HL-60/S4 treated with phorbol 12-myristate 13-acetate at 8.2 ng/mL for 4 days and 3 days (cell line): ENCODE results near the gene LGALS3.

Experiments
- in situ Hi-C: fragments of 300-500 bp; cut with MboI; formaldehyde crosslinking; loops from 2 replicates; pipeline ENCODE4 v1.15.0; 2022; ENCODE audit warnings: low sequenced_read_pairs

Gene LGALS3

DNA sequence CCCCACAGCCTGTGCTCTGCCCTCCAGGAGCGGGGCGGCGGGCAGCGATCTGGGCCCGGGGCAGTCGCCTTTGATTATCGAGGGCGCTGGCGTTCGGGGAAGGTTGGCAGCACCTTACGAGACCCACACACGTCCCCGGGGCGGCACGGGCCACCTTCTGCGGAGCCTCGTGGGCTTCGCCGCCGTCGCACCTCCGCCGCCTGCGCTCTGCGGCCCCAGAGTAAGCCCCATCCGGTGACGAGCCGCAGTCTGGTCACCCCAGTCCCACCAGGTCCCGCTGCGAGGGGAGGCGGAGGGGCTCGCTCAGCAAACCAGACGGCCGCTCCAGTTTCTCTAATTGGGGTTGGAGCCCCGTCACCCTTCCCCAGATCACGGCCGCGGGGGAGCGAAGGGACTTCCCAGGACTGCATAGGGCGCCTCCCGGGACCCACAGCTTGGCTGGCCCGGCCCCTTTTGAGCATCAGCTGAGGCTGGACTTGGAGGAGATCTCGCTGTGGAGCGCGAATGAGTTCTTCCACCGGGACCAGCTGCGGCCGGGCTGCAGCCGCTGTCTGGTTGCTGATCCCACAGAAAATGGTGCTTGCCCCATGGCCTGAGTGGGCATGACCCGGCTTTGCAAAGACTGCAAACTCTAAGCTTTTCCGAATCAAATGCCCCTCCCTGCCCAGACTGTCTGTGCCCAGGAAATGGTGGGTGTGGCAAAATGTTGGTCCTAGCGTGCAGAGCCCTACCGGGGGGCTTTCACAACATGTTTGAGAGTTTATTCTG lies 560 bp downstream of the LGALS3 start:
- in situ Hi-C loops: no loop called here

GRCh38 chr14:55130196-55130550 lies 1.1 kb downstream of the LGALS3 start:
- in situ Hi-C loops: no loop called here

GRCh38 chr14:55131370-55132137 lies 2.5 kb downstream of the LGALS3 start:
- in situ Hi-C loops: no loop called here

GRCh38 chr14:55133416-55133815 lies 4.4 kb downstream of the LGALS3 start:
- in situ Hi-C loops: no loop called here

DNA sequence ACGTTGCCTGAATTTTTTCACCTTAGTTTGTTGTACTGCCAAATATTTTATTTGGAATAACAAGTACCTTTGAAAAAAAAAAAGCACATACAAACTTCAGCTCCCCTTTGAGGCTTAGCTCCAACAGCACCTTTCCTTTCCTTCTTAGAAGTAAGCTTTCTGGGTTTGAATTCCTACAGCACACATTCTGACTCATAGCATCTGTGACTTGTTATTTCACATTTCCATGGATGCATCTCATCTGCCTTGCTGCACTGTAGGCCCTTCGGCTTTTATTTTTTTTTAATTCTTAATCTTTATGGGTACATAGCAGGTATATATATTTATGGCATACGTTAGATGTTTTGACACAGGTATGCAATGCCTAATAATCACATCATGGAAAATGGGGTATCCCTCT lies 7.2 kb downstream of the LGALS3 start:
- in situ Hi-C loops: no loop called here

DNA sequence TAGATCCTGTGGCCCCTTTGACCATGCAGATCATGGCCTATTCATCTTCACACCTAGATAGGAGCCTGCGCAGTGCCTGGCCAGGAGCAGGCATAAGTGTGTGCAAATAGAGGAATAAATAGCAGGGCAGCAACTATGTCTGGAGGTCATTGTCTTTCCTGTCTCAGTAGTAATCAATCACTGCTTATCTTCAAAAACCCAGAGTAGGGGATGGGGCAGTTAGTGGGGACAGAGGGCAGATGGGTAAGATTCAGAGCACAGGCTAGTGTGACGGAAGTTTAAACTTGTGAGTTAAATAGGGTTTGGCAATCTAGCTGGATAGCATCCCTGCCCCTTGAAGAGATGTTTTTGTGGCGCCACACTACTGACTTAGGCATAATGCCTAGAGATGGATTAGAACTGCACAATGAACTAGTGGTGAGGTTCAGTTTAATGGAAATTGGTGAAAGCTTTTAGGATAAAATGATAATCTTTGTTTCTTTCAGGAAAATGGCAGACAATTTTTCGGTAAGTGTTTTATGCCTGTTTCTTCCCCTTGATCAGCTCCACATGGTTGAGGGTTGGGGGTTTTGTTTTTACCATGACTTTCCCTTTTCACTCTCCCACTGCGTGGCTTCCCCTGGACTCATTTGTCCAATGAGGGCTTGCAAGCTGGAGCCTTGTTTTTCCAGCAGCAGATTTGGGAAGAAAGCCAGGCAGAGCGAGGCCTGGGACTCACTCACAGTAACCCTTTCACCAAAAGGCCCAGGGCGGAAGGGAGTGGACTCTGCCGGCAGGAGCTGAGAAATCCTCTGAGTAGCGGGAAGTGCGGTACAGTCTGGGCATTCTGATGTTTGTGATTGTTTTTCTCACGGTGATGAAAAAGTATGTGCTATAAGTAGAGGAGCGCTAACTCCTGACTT lies 8.1 kb downstream of the LGALS3 start:
- in situ Hi-C loops: no loop called here

- in situ Hi-C loops: no loop called here
These were observed 9.0 kb downstream of the LGALS3 start for GRCh38 chr14:55138091-55138490.

DNA sequence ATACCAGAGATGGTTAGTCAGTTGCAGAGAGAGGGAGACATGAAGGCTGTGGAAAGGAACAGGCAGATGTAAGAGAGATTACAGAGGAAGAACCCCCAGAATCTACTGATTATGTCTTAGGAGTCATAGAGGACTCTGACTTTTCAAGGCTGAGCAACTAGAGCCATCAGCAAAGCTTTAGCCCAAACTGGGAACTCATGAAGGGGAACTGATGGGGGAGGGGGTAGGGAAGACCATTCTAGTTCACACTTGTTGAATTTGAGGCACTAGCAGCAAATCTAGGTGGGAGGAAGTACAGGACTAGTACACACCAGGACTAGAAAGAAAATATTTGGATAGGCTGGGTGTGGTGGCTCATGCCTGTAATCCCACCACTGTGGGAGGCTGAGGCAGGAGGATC lies 10.1 kb downstream of the LGALS3 start:
- in situ Hi-C loops: no loop called here

- in situ Hi-C loops: no loop called here
These were observed 10.9 kb downstream of the LGALS3 start for GRCh38 chr14:55139696-55140509.

DNA sequence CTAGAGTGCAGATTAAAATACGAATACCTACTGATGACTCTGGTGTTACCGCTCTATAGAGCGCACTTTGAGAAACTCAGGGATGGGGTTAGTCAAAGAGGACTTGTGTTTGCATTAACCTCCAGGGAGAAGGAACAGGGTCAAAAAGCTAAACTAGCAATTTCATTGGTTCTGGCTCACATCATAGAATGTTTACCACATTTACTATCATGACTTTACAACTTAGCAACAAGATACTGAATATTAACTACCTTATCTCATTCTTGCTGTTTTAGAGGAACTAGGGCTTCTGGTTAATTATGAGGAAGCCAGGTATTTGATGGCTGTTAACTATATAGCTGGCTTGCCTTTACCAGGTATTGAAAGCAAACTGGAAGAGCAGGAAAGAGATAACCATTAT lies 12.8 kb downstream of the LGALS3 start:
- in situ Hi-C loops: no loop called here

- in situ Hi-C loops: no loop called here
These were observed 13.4 kb downstream of the LGALS3 start for GRCh38 chr14:55142466-55142865.

GRCh38 chr14:55146425-55146824 lies 17.4 kb downstream of the LGALS3 start:
- in situ Hi-C loops: no loop called here

GRCh38 chr14:55151601-55152000 lies 22.5 kb downstream of the LGALS3 start:
- in situ Hi-C loops: loop anchor here (10.0 kb wide), 1 partner anchor 57 kb away; no protein-coding TSS in a partner anchor

DNA sequence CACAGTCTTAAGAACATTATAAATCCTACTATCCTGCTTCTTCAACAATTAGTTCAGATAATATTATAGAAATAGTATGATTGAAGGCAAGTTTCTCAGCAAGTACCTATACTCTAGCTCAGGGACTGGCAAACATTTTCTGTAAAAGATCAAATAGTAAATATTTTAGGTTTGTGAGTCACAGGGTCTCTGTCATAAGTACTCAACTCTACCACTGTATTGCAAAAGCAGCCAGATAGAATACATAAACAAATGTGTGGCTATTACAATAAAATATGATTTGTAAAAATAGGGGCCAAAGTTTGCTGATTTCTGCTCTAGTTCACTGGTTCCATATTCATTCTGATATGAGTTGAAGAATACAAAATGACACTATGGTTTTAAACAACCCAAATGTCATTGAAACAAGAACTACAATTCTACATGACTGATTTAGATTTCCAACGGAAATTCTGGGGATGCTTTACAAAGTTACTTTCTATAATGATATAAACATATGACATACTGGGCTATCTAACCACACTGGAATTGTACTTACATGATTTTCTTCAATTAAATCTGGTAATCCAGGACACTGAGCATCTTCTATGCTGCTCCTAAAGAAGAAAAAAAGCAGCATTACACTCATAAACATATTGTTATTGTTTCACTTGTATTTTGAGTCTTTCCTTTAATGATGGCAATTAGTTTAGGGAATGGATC lies 23.2 kb downstream of the LGALS3 start:
- in situ Hi-C loops: loop anchor here (10.0 kb wide), 1 partner anchor 57 kb away; no protein-coding TSS in a partner anchor

- in situ Hi-C loops: loop anchor here (10.0 kb wide), 1 partner anchor 59 kb away; no protein-coding TSS in a partner anchor
These were observed 24.9 kb downstream of the LGALS3 start for GRCh38 chr14:55153951-55154350.

GRCh38 chr14:55157080-55157479 lies 28.0 kb downstream of the LGALS3 start:
- in situ Hi-C loops: loop anchor here (10.0 kb wide), 1 partner anchor 62 kb away; no protein-coding TSS in a partner anchor

GRCh38 chr14:55158412-55158811 lies 29.4 kb downstream of the LGALS3 start:
- in situ Hi-C loops: loop anchor here (10.0 kb wide), 1 partner anchor 64 kb away; no protein-coding TSS in a partner anchor

DNA sequence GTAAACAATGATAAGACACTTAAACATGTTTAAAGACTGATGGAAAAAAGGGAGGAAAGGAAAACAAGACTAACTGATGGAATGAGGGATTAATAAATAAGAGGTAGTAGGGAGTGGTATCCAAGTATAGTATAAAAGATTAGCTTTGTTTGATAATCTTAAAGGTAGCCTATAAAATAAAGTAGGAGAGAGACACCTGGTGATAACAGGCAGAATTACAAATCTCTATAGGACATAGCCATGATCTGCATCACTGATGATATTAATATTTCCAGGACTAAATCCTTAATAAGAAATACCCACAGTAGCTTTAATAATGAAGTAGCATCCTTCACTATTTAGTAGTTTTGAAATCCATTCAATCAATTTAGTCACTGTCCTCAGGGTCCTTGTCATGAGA lies 31.9 kb downstream of the LGALS3 start:
- in situ Hi-C loops: no loop called here

DNA sequence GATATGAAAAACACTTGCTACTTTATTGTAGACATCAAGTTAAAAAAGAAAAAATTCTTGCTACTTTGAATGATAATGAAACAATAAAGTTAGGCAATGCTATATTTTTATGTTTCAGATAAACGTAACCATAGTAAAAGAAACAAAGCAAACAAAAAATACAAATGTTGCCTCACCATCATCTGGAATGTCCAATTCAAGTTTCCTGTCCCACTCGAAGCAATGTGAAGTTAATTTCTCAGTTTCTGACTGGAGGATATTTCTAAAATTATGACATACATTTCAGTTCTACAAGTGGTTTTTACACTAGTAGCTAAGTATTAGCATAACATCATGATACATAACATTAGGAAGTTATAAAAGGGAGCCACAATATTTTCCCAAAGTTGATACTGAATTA lies 41.5 kb downstream of the LGALS3 start:
- in situ Hi-C loops: no loop called here

GRCh38 chr14:55180006-55180405 lies 51.0 kb downstream of the LGALS3 start:
- in situ Hi-C loops: no loop called here
